HG03520 (cell line): ENCODE results near the gene NLGN4Y.
"Not testable (repeated sequence)": the region's sequence is repeated elsewhere in the genome, so short reads cannot be mapped to it uniquely, and the experiment has no call there.

ENCODE experiments used
- ATAC-seq: cut with Tn5 transposase; IDR thresholded peaks from one replicate; pipeline ENCODE4 v1.9.1; 2021; ENCODE audit warnings: mild to moderate bottlenecking, moderate library complexity; ENCODE audit not compliant: unreplicated experiment

Gene NLGN4Y

DNA sequence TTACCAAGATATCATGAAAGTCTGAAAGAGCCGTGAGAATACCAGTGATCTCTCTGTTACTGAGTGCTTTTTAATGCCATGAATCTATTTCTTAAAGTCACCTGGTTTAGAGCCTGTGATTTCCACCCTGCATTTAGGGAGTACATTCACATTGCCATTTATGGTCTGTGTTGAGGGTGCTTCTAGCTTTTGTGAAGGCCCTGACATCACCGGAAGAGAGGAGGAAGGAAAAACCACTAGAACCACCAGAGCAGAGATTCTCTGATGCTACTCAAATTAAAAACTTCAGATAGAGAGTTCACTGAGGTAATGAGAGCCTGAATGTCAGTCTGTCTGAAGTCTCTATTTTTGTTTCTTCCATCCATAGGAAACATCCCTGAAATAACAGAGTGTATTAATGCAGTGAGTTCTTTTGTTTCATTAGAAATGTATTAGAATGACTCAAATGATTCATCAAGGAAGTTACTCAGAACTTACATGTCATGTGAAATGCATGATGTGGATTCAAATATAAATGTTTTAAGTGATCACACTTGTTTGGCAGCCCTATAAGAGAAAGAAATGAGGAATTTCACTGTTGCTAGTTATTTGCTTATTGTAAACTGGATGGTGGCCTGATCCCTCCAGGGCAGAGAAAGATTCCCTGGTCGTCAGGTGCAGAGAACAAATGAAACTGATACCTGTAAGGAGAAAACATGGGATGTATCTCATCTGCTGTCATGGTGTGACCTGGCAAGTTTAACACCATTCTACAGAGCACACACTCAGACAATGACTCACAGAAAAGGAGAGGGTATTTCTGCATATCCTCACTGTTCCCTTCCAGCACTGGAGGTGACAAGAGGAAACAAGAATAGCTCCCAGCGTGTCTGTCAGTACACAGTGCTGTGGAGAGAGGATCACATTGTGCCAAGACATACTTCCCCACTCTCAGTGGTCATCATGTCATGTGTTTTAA is 310.1 kb downstream of the NLGN4Y start:
- ATAC-seq: no peak

DNA sequence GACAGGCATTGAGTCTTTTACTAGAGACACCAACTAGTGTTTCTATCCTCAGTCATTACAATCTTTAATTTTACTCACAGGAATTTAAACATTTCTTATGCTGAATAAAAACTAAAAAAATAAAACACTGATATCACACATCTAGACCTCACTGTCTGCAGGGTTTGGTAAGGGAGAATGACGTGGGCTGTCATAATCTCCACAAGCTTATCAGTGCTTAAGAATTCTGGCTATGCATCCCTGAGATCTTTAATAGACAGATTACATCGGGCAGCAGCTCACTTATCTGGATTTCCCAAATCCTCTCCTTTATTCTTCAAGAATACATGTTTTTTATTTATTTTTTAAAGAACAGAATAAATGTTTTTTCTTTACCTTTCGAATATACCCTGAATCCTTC is 313.1 kb downstream of the NLGN4Y start:
- no peak for ATAC-seq

DNA sequence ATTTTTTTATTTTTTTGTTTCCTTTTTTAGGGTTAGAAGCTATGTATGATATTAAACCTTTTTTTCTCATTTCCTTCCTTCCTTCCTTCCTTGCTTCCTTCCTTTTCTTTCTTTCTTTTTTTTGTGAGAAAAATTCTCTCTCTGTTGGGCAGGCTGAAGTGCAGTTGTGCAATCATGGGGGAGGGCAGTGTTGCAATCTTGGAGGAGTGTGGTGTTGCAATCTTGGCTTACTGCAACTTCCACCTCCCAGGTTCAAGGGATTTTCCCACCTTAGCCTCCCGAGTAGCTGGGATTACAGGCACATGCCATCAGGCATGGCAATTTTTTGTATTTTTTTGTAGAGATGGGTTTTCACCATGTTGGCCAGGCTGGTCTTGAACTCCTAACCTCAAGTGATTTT is 326.4 kb downstream of the NLGN4Y start:
- ATAC-seq: no peak

DNA sequence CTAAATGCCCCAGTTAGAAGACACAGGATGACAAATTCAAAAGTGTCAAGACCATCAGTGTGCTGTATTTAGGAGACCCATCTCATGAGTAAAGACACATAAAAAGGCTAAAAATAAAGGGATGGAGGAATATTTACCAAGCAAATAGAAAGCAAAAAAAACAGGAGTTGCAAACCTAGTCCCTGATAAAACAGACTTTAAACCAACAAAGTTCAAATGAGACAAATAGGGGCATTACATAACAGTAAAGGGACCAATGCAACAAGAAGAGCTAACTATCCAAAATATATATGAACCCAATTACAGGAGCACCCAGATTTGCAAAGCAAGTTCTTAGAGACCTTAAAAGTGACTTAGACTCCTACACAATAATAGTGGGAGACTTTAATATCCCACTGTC is 336.1 kb downstream of the NLGN4Y start:
- ATAC-seq: no peak

DNA sequence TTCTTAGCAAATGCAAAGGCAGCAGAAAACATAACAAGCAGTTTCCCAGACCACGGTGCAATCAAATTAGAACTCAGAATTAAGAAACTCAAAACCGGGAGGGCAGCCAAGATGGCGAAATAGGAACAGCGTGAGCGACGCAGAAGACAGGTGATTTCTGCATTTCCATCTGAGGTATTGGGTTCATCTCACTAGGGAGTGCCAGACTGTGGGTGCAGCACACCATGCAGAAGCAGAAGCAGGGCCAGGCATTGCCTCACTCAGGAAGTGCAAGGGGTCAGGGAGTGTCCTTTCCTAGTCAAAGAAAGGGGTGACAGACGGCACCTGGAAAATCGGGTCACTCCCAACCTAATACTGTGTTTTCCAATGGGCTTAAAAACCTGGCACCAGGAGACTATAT is 336.7 kb downstream of the NLGN4Y start:
- not testable (repeated sequence) for ATAC-seq

DNA sequence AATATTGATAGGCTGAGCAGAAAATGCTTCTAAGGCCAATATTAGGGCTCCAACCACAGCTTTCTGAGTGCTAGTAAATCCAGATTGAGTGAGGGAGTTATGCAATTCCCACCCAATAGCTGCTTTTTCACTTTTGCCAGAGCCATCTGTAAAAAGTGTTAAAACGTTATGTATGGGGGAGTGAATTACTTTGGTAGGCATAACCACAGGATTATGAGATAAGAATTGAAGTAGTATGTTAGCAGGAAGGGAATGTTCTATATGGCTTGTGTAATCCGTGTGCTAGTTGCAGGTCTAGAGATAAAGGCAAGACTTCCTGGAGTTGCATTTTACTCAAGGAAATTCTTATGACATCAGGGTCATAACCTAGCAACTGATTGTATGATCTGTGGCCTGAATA is 347.6 kb downstream of the NLGN4Y start:
- no peak for ATAC-seq
